Breast epithelium (tissue), 3 donors: ENCODE measurements around the gene VPS41.

Source experiments
- CTCF ChIP-seq, 3 donors: fragments of 450-650 bp; IDR thresholded peaks; one replicate each; pipeline ENCODE4 v1.5.1; 2016 to 2017; ENCODE audit warnings: antibody characterized with exemption in 3 of 3, mild to moderate bottlenecking in 3 of 3, moderate library complexity in 3 of 3
- POLR2A ChIP-seq: fragments of 450-650 bp; IDR thresholded peaks from one replicate; pipeline ENCODE4 v1.6.1; 2016; ENCODE audit warnings: antibody characterized with exemption, mild to moderate bottlenecking, moderate library complexity
- POLR2AphosphoS5 ChIP-seq, 3 donors: sonication (generic); formaldehyde crosslinking; IDR thresholded peaks; one replicate each; pipeline ENCODE4 v1.6.1; 2017; ENCODE audit warnings: antibody characterized with exemption in 3 of 3

- TF ChIP-seq POLR2A (no peak), CTCF (IDR thresholded peaks at IDR 0.05) (no peak), POLR2AphosphoS5 (IDR thresholded peaks at IDR 0.05) (no peak)
Measured at GRCh38 chr7:38681882-38682281, 227.1 kb downstream of the VPS41 start.
